HG03460 (cell line): ENCODE data around the gene KLHL1.
A peak's percentile ranks its signal among the peaks of the same experiment; 100 is the strongest.

Experiments used
- ATAC-seq: cut with Tn5 transposase; IDR thresholded peaks from one replicate; pipeline ENCODE4 v1.9.1; 2021; ENCODE audit not compliant: unreplicated experiment

The KLHL1 gene

GRCh38 chr13:70022646-70023045, 85.6 kb downstream of the KLHL1 start:
- no peak for ATAC-seq

GRCh38 chr13:70016116-70016515, 92.1 kb downstream of the KLHL1 start:
- no peak for ATAC-seq

DNA sequence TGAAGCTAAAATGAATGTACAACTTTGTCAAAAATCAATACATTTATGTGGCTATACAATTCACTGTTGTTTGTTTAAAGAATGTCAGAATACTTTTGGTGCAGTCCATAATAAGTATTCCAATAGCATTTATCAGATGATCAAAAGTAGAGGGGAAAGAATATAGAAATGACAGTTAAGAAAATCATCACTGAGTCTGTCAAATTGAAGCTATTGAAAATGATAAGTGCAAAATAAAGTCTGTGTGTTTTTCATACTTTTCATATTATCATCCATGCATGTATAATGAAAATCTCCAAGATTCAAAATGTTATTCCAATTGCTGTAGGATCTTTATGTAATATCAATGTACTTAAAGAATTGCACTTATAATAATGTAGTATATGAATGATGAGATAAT, 93.9 kb downstream of the KLHL1 start:
- no peak for ATAC-seq

DNA sequence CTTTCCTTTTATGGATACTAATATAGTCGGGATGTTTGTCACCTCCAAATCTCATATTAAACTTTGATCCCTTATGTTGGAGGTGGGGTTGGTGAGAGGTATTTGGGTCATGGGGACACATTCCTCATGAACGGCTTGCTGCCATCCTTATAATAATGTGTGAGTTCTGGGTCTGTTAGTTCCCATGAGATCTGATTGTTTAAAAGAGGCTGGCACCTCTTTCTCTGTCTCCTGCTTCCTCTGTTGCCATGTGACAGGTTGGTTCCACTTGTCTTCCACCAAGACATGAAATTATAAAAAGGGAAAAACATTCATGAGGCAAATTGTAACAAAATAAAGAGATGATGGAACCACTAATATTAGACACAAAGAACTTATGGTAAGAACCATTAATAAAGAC, 108.4 kb downstream of the KLHL1 start:
- no peak for ATAC-seq

DNA sequence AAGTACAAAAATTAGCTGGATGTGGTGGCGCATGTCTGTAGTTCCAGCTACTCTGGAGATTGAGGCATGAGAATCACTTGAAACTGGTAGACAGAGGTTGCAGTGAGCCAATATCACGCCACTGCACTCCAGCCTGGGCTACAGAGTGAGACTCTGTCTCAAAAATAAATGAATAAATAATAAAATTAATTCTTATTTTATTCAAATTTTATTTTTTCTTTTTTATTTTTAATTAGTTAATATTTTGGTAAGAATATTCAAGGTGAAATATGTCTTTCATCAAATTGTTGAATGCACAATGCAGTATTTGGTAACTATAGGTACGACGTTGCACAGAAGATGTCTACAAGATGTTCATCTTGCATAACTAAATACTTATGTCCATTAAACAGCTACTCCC, 111.2 kb downstream of the KLHL1 start:
- ATAC-seq: no peak

DNA sequence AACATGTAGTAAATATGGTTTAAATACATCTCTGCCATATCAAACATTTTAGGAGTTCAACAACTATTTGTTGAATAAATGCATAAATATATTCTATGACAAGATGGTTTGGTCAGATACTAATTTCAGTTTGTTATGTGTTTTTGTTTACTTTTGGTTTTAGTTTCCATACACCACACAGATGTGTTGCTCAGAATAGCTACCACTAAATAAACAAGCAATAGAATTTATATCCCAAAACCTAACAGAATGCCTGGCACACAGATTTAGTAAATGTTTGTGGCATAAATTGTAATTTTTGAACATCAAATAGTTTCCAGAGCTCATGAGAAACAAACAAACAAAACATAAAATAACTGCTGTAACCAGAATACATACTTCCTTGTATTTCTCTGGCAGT, 127.5 kb downstream of the KLHL1 start:
- no peak for ATAC-seq

DNA sequence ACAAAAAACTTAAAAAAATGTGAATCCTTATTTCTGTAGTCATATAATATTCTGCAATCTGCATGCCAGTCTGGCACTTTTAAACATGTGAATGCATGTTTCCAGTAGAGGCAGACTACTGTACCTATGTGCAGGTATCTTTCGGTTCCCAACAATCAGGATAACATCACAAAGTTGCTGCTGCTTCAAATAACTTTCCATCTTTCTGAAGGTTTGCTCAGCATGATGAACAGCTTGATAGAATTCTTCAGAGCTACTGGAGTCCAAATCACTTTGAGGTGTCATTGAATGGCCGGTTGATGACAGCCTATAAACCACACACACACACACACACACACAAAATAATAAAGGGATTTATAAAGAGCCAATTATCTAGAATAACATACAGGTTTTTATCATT, 132.8 kb downstream of the KLHL1 start:
- ATAC-seq: no peak

DNA sequence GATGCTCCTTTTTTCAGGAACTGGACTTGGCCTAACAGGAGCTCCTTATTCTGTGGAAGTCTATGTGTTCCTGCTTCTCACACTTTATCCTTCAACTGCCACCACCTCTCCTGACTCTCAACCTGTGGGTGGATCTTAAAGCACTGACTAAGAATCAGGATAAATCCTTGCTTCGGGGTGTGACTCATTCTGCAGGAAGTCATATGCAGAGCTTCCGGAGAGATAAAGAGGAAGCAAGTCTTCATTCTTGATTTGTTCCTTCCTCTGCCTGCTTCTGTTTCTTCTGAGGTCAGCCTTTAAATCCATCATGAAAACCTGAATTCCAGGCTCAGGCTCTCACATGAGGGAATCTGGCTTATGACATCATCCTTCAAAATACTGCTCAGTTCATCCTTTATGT, 137.7 kb downstream of the KLHL1 start:
- ATAC-seq: no peak

GRCh38 chr13:69959046-69959445, 149.2 kb downstream of the KLHL1 start:
- no peak for ATAC-seq

GRCh38 chr13:69956839-69957238, 151.4 kb downstream of the KLHL1 start:
- no peak for ATAC-seq

- ATAC-seq: no peak
Measured at GRCh38 chr13:69956349-69956748, 151.9 kb downstream of the KLHL1 start.

- ATAC-seq: no peak
Measured at GRCh38 chr13:69955271-69955670, 153.0 kb downstream of the KLHL1 start.

DNA sequence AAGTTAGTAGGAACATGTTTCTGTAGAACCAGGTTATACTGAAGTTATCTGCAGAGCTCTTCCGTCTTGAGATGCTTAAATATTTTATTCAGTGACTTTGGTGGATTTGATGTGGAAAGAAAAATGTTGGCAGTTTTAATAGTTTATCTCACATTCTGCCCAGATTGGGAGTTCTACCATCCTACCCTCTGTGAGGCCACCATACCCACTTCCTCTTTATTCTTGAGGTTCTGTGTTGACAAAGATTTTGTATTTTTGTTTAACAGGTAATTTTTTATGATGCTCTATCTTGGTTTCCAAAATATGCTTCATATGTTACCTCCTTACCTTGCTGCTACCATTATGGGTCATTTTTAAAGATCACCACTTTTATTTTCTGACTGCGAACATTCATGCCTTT, 156.8 kb downstream of the KLHL1 start:
- no peak for ATAC-seq

DNA sequence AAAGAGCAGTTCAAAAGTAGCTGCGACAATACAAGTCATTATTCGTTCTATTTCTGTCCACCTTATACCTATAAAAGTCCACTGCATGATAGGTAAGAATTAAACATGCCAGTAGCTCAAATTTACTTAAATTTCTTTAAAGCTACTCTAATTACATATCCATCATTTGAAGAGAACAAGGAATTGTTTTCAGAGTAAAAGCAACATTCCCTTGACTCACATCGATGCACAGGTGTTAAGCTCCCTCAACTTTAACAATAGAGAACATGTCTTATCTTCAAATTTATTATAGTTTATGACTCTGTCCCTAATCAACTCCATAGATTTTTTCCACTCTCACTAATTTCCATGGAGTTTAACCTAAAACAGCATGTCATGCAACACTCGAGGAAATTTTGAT, 158.1 kb downstream of the KLHL1 start:
- no peak for ATAC-seq

GRCh38 chr13:69948016-69948415, 160.2 kb downstream of the KLHL1 start:
- peak; percentile 96 for ATAC-seq

GRCh38 chr13:69947582-69947981, 160.7 kb downstream of the KLHL1 start:
- no peak for ATAC-seq

GRCh38 chr13:69946511-69946910, 161.7 kb downstream of the KLHL1 start:
- no peak for ATAC-seq

GRCh38 chr13:69935043-69935442, 173.2 kb downstream of the KLHL1 start:
- ATAC-seq: no peak

GRCh38 chr13:69928262-69928661, 180.0 kb downstream of the KLHL1 start:
- ATAC-seq: no peak

GRCh38 chr13:69921156-69921555, 187.1 kb downstream of the KLHL1 start:
- no peak for ATAC-seq

DNA sequence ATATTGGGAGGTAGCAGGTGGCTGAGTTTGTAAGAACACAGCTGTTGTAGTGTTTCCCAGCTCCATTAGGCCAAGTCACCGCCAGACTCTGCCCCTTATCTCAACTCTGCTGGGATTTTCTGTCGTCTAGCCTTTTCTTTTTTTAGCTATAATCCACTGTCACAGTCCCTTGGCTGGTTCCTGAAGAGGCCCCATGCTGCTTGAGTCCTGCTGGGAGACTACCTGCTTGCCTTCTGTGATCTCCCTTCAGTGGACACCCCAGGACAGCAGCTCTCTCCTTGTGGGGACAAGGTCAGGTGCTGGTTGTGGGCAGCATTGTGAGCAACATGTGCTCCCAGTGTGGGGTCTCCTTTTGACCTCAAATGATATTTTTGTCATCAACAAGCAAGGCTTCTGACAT, 195.6 kb downstream of the KLHL1 start:
- ATAC-seq: no peak

GRCh38 chr13:69910800-69911199, 197.5 kb downstream of the KLHL1 start:
- ATAC-seq: no peak

DNA sequence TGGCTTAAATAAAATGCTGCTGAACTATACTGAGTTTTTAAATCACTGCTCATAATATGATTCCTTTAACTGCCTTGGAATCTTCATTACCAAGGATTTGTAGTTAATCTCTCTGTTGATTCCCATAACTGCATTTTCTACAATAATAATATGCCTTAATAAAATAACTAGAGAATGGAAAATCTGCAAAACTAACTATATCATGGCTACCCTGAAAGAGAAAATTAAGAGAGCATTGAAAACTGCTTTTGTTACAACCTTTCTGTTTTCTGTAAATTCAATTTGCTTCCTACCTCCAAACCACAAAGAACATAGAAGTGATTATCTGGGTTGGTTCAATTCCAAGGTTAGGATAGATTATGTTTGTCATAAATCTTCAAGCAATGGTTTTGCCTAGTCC, 203.5 kb downstream of the KLHL1 start:
- no peak for ATAC-seq

DNA sequence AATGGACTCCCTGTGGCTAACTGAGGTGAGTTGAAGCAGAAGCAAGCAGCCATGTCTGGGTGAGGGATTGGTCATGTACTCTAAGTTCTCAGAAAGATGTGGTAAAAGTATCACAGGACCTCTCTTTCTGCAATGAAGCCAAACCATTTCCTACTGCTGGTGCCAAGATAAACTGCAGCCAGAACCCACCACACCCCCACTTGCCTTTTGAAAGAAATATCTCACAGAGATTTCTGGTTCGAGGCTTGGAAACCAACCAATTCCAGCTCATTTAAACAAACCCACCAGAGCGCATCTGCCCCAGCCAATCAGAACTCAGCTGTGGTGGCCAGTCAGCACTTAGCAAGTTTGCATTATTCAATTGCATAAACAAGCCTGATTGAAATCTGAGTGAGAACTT, 205.2 kb downstream of the KLHL1 start:
- ATAC-seq: no peak
